Endothelial cell (in vitro differentiated cells): ENCODE data around the gene SEPTIN12. TPM values are rescaled to one million over a fixed set of nuclear protein-coding genes. Genes with fewer than 3 reads are reported as not detected.
"Not testable (repeated sequence)": the region's sequence is repeated elsewhere in the genome, so short reads cannot be mapped to it uniquely, and the experiment has no call there.

Experiments used
- DNase-seq: peaks from one replicate; pipeline ENCODE4 v3.0.0; 2021; ENCODE audit warnings: low spot score
- H3K27ac Mint-ChIP-seq: one replicate; pipeline ENCODE4 v1.8.0; 2021; ENCODE audit warnings: mixed read lengths, inconsistent platforms; ENCODE audit not compliant: unreplicated experiment
- H3K27me3 Mint-ChIP-seq: one replicate; pipeline ENCODE4 v1.8.0; 2021; ENCODE audit warnings: mild to moderate bottlenecking, moderate library complexity, mixed read lengths, inconsistent platforms; ENCODE audit not compliant: unreplicated experiment
- H3K36me3 Mint-ChIP-seq: one replicate; pipeline ENCODE4 v1.8.0; 2021; ENCODE audit warnings: mild to moderate bottlenecking, low read depth, mixed read lengths, inconsistent platforms; ENCODE audit not compliant: unreplicated experiment
- H3K4me1 Mint-ChIP-seq: one replicate; pipeline ENCODE4 v1.8.0; 2021; ENCODE audit warnings: mild to moderate bottlenecking, mixed read lengths, inconsistent platforms; ENCODE audit not compliant: unreplicated experiment
- H3K4me3 Mint-ChIP-seq: one replicate; pipeline ENCODE4 v1.8.0; 2021; ENCODE audit warnings: mild to moderate bottlenecking, mixed read lengths, inconsistent platforms; ENCODE audit not compliant: unreplicated experiment
- H3K9me3 Mint-ChIP-seq: one replicate; pipeline ENCODE4 v1.8.0; 2021; ENCODE audit warnings: mixed read lengths, inconsistent platforms; ENCODE audit not compliant: unreplicated experiment
- CTCF ChIP-seq: fragments of 200-600 bp; sonication (generic); IDR thresholded peaks from one replicate; pipeline ENCODE4 v1.5.0; 2021; ENCODE audit warnings: antibody characterized with exemption; ENCODE audit not compliant: unreplicated experiment
- total RNA-seq: library from RNA; stranded (reverse); fragmentation: NEBNext Ultra II Directional; extraction: Animal tissue kit (Norgen Biotek cat#: 25700); gene quantifications from one replicate; pipeline ENCODE4 v1.2.1, GENCODE V29; 2021; ENCODE audit not compliant: unreplicated experiment

Gene SEPTIN12
- total RNA-seq, 1 donor from 2014 or later, result 11.5 TPM

GRCh38 chr16:4785758-4786433 is 2.2 kb downstream of the SEPTIN12 start:
- Mint-ChIP-seq H3K4me3 (no peak overlapping the region), H3K9me3 (no peaks in the 10 kb centered on the region), H3K4me1 (no peaks in the 10 kb centered on the region), H3K36me3 (peaks cover 11% of the 10 kb centered on the region), H3K27ac (no peak overlapping the region), H3K27me3 (peaks cover 10% of the 10 kb centered on the region)
- no peak for DNase-seq
- TF ChIP-seq CTCF, result no peak

- H3K27me3 Mint-ChIP-seq, H3K4me1 Mint-ChIP-seq, H3K4me3 Mint-ChIP-seq, H3K9me3 Mint-ChIP-seq, H3K27ac Mint-ChIP-seq, DNase-seq: not testable (repeated sequence)
- H3K36me3 Mint-ChIP-seq, result peaks cover 11% of the 10 kb centered on the region
Observed at GRCh38 chr16:4784444-4784987, 3.6 kb downstream of the SEPTIN12 start.

GRCh38 chr16:4783951-4784336 is 4.2 kb downstream of the SEPTIN12 start:
- Mint-ChIP-seq H3K27ac (no peak overlapping the region), H3K4me3 (no peak overlapping the region), H3K4me1 (no peaks in the 10 kb centered on the region), H3K27me3 (peaks cover 10% of the 10 kb centered on the region), H3K36me3 (peaks cover 11% of the 10 kb centered on the region), H3K9me3 (no peaks in the 10 kb centered on the region)
- no peak for TF ChIP-seq CTCF
- no peak for DNase-seq

GRCh38 chr16:4783251-4783950 is 4.7 kb downstream of the SEPTIN12 start:
- Mint-ChIP-seq H3K9me3 (no peaks in the 10 kb centered on the region), H3K4me3 (peak overlapping the region; percentile 14), H3K4me1 (no peaks in the 10 kb centered on the region), H3K36me3 (peaks cover 11% of the 10 kb centered on the region), H3K27ac (no peak overlapping the region), H3K27me3 (peaks cover 10% of the 10 kb centered on the region)
- DNase-seq, result no peak
- TF ChIP-seq CTCF, result no peak

GRCh38 chr16:4780235-4780634 is 7.9 kb downstream of the SEPTIN12 start:
- H3K27ac Mint-ChIP-seq, result no peak overlapping the region
- no peak for DNase-seq
- TF ChIP-seq CTCF, result no peak
- no peaks in the 10 kb centered on the region for H3K4me1 Mint-ChIP-seq
- H3K9me3 Mint-ChIP-seq, result no peaks in the 10 kb centered on the region
- no peak overlapping the region for H3K4me3 Mint-ChIP-seq
- H3K27me3 Mint-ChIP-seq, result peaks cover 10% of the 10 kb centered on the region
- peaks cover 15% of the 10 kb centered on the region for H3K36me3 Mint-ChIP-seq
